WTC11 (cell line): ENCODE data around the gene COL4A1. TPM values are rescaled to one million over a fixed set of nuclear protein-coding genes. Genes with fewer than 3 reads are reported as not detected.

ENCODE experiments used
- ATAC-seq: fragments of 200-7000 bp; cut with Tn5 transposase; 2 replicates; pipeline ENCODE4 v1.10.0; 2021; ENCODE audit warnings: mild to moderate bottlenecking, moderate library complexity
- CTCF ChIA-PET: fragments of 300-600 bp; sonication (Branson Sonifier 250); formaldehyde crosslinking; loops from one replicate; lab custom pipeline; 2021; ENCODE audit warnings: antibody characterized with exemption; lab: Charles Lee
- POLR2A ChIA-PET: fragments of 350-600 bp; sonication (Branson Sonifier 250); formaldehyde crosslinking; loops from one replicate; lab custom pipeline; 2021; ENCODE audit warnings: antibody characterized with exemption; lab: Charles Lee
- DNase-seq: peaks from one replicate; pipeline ENCODE4 v3.0.0; 2021; ENCODE audit warnings: low spot score
- H3K27ac Mint-ChIP-seq: 2 replicates; pipeline ENCODE4 v1.8.0; 2021; ENCODE audit warnings: mixed read lengths
- H3K27me3 Mint-ChIP-seq: 2 replicates; pipeline ENCODE4 v1.8.0; 2021; ENCODE audit warnings: low read depth, mild to moderate bottlenecking, moderate library complexity, mixed read lengths
- H3K36me3 Mint-ChIP-seq: 2 replicates; pipeline ENCODE4 v1.8.0; 2021; ENCODE audit warnings: mixed read lengths
- H3K4me1 Mint-ChIP-seq: 2 replicates; pipeline ENCODE4 v1.8.0; 2022; ENCODE audit warnings: mixed read lengths
- H3K4me3 Mint-ChIP-seq: 2 replicates; pipeline ENCODE4 v1.8.0; 2021; ENCODE audit warnings: mild to moderate bottlenecking, moderate library complexity, mixed read lengths
- H3K9me3 Mint-ChIP-seq: 2 replicates; pipeline ENCODE4 v1.8.0; 2021; ENCODE audit warnings: mixed read lengths
- AFF4 ChIP-seq: sonication (generic); formaldehyde crosslinking; IDR thresholded peaks from 2 replicates; pipeline ENCODE4 v1.8.1; 2023; ENCODE audit warnings: mild to moderate bottlenecking, missing genetic modification reagents, borderline replicate concordance
- AR ChIP-seq: fragments of 250-450 bp; sonication (Bioruptor Pico); IDR thresholded peaks from 2 replicates; pipeline ENCODE4 v1.9.0; 2021; ENCODE audit warnings: mild to moderate bottlenecking
- CDX4 ChIP-seq: fragments of 250-450 bp; sonication (Bioruptor Pico); IDR thresholded peaks from 2 replicates; pipeline ENCODE4 v1.9.0; 2021; ENCODE audit warnings: moderate library complexity, mild to moderate bottlenecking, inconsistent platforms, borderline replicate concordance
- ERG ChIP-seq: fragments of 250-450 bp; sonication (Bioruptor Pico); IDR thresholded peaks from 2 replicates; pipeline ENCODE4 v1.8.0; 2021; ENCODE audit warnings: mild to moderate bottlenecking
- FOXJ3 ChIP-seq: sonication (generic); formaldehyde crosslinking; IDR thresholded peaks from 2 replicates; pipeline ENCODE4 v1.9.0; 2021; ENCODE audit warnings: missing genetic modification reagents, mild to moderate bottlenecking, borderline replicate concordance
- GTF2I ChIP-seq: fragments of 250-450 bp; sonication (Bioruptor Pico); conservative IDR thresholded peaks from 2 replicates; pipeline ENCODE4 v1.4.0; 2021; ENCODE audit warnings: mild to moderate bottlenecking
- JUN ChIP-seq: sonication (generic); formaldehyde crosslinking; IDR thresholded peaks from 2 replicates; pipeline ENCODE4 v1.8.0; 2023; ENCODE audit warnings: mild to moderate bottlenecking, missing genetic modification reagents
- MXD4 ChIP-seq: fragments of 250-450 bp; sonication (Bioruptor Pico); IDR thresholded peaks from 2 replicates; pipeline ENCODE4 v1.8.0; 2021; ENCODE audit warnings: mild to moderate bottlenecking, moderate library complexity, borderline replicate concordance
- NR2C2 ChIP-seq: sonication (generic); formaldehyde crosslinking; IDR thresholded peaks from 2 replicates; pipeline ENCODE4 v1.8.0; 2022; ENCODE audit warnings: mild to moderate bottlenecking, missing genetic modification reagents
- PRRX2 ChIP-seq: fragments of 250-450 bp; sonication (Bioruptor Pico); IDR thresholded peaks from 2 replicates; pipeline ENCODE4 v1.8.0; 2021; ENCODE audit warnings: mild to moderate bottlenecking
- RELA ChIP-seq: sonication (generic); formaldehyde crosslinking; IDR thresholded peaks from 2 replicates; pipeline ENCODE4 v1.8.1; 2022; ENCODE audit warnings: missing genetic modification reagents, mild to moderate bottlenecking, borderline replicate concordance
- STAT6 ChIP-seq: sonication (generic); formaldehyde crosslinking; conservative IDR thresholded peaks from 2 replicates; pipeline ENCODE4 v1.8.1; 2023; ENCODE audit warnings: mild to moderate bottlenecking, low read depth, missing genetic modification reagents, moderate library complexity
- TEAD4 ChIP-seq: sonication (generic); formaldehyde crosslinking; IDR thresholded peaks from 2 replicates; pipeline ENCODE4 v1.8.0; 2022; ENCODE audit warnings: mild to moderate bottlenecking, missing genetic modification reagents
- ZBTB21 ChIP-seq: sonication (generic); formaldehyde crosslinking; IDR thresholded peaks from 2 replicates; pipeline ENCODE4 v1.8.1; 2023; ENCODE audit warnings: mild to moderate bottlenecking, missing genetic modification reagents, borderline replicate concordance
- ZNF219 ChIP-seq: sonication (generic); formaldehyde crosslinking; IDR thresholded peaks from 2 replicates; pipeline ENCODE4 v1.8.0; 2023; ENCODE audit warnings: missing genetic modification reagents, mild to moderate bottlenecking, borderline replicate concordance
- ZNF263 ChIP-seq: sonication (generic); formaldehyde crosslinking; IDR thresholded peaks from 2 replicates; pipeline ENCODE4 v1.8.1; 2022; ENCODE audit warnings: low read depth, mild to moderate bottlenecking, moderate library complexity, missing genetic modification reagents
- ZNF416 ChIP-seq: fragments of 250-450 bp; sonication (Bioruptor Pico); IDR thresholded peaks from 2 replicates; pipeline ENCODE4 v1.9.0; 2021; ENCODE audit warnings: mild to moderate bottlenecking, inconsistent platforms
- ZSCAN18 ChIP-seq: fragments of 250-450 bp; sonication (Bioruptor Pico); IDR thresholded peaks from 2 replicates; pipeline ENCODE4 v2.1.2; 2022; ENCODE audit warnings: mild to moderate bottlenecking, moderate library complexity
- total RNA-seq: library from RNA; stranded (reverse); gene quantifications from 3 replicates; pipeline ENCODE4 v1.2.3, GENCODE V29; 2021

The COL4A1 gene
- total RNA-seq, 1 experiment from 2014 or later: 89.6 TPM

- TF ChIP-seq AR (CRISPR knock-in tag): no peak
- TF ChIP-seq ERG (CRISPR knock-in tag): no peak
- no peak for TF ChIP-seq ZSCAN18 (CRISPR knock-in tag)
- TF ChIP-seq ZNF416 (CRISPR knock-in tag): no peak
- no peak for TF ChIP-seq TEAD4 (CRISPR knock-in tag)
- TF ChIP-seq ZNF219 (CRISPR knock-in tag): no peak
- TF ChIP-seq ZBTB21: no peak
Observed at GRCh38 chr13:110218581-110219201, 88.3 kb downstream of the COL4A1 start (continued).

GRCh38 chr13:110217811-110218210, 89.1 kb downstream of the COL4A1 start:
- CTCF ChIA-PET: no interaction called here

More at GRCh38 chr13:110217811-110218210, 89.1 kb downstream of the COL4A1 start:
- POLR2A ChIA-PET: no interaction called here
- TF ChIP-seq MXD4 (CRISPR knock-in tag) (no peak), JUN (CRISPR knock-in tag) (no peak), PRRX2 (CRISPR knock-in tag) (no peak), GTF2I (no peak), NR2C2 (CRISPR knock-in tag) (no peak), ZNF416 (CRISPR knock-in tag) (no peak), AFF4 (CRISPR knock-in tag) (no peak), ZNF263 (CRISPR knock-in tag) (no peak), CDX4 (CRISPR knock-in tag) (no peak), STAT6 (CRISPR knock-in tag) (no peak), RELA (CRISPR knock-in tag) (no peak), FOXJ3 (no peak)
- TF ChIP-seq, all 79 proteins: peak for 0
- Mint-ChIP-seq H3K4me1 (peaks cover 3% of the 10 kb centered on the region; the same call in 1 of the 2 replicates), H3K36me3 (no peaks in the 10 kb centered on the region), H3K4me3 (no peak overlapping the region), H3K27me3 (no peaks in the 10 kb centered on the region), H3K27ac (no peak overlapping the region), H3K9me3 (no peaks in the 10 kb centered on the region; the same call in 1 of the 2 replicates)
- no peak for ATAC-seq
- no peak for DNase-seq
